Adrenal gland (tissue), 5 donors: ENCODE measurements around the gene CEP72.

Source experiments
- POLR2A ChIP-seq, 2 donors: fragments of 450-650 bp; IDR thresholded peaks; one replicate each; pipeline ENCODE4 v1.6.1; 2017; ENCODE audit warnings: antibody characterized with exemption in 2 of 2, mild to moderate bottlenecking in 2 of 2, moderate library complexity in 1 of 2
- TF ChIP-seq, protein P1 (sequence below), 6 experiments: fragments of 450-650 bp in 4 of 6; fragments of 200-600 bp in 2 of 6; sonication (generic) in 1 of 6; IDR thresholded peaks; 1 replicate in 5 of 6; 2 replicates in 1 of 6; pipeline versions ENCODE4 v1.5.1 to v1.8.0; 2016 to 2021; ENCODE audit warnings: antibody characterized with exemption in 6 of 6, mild to moderate bottlenecking in 2 of 6, moderate library complexity in 1 of 6
- donor health status: DM: no; HTN: no; CAD: no.

DNA sequence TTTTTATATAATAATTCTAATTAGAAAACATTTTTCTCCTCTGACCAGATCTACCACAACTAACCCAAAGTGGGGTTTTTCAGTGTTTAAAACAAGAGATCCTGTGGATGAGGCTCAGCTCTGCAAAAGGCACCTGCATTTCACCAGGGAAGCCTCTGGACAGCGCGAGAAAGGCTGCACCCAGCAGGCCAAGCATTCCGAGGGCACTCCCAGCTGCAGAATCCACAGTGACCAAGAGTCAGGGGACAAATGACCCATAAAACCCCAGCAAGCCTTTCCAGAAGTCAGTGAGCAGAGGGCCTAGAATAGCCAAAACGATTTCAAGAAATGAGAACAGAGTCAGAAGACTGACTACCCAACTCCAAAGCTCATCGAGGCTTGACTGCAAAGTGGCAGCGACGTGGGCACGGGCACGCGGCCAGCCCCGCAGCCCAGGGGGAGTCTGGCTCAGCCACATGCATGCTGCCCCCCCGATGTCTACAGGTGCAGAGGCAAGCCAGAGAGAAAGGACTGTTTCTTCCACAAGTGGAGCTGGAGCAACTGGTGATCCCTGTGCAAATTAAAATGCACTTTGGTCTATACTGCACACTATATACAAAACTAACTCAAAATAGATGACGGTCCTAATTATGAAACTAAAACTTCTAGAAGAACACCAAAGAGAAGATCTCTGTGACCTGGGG lies 54.8 kb downstream of the CEP72 start:
- no peak for TF ChIP-seq POLR2A (IDR thresholded peaks at IDR 0.05)
- TF ChIP-seq, protein P1, sequence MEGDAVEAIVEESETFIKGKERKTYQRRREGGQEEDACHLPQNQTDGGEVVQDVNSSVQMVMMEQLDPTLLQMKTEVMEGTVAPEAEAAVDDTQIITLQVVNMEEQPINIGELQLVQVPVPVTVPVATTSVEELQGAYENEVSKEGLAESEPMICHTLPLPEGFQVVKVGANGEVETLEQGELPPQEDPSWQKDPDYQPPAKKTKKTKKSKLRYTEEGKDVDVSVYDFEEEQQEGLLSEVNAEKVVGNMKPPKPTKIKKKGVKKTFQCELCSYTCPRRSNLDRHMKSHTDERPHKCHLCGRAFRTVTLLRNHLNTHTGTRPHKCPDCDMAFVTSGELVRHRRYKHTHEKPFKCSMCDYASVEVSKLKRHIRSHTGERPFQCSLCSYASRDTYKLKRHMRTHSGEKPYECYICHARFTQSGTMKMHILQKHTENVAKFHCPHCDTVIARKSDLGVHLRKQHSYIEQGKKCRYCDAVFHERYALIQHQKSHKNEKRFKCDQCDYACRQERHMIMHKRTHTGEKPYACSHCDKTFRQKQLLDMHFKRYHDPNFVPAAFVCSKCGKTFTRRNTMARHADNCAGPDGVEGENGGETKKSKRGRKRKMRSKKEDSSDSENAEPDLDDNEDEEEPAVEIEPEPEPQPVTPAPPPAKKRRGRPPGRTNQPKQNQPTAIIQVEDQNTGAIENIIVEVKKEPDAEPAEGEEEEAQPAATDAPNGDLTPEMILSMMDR (IDR thresholded peaks at IDR 0.05): no peak
